Endodermal cell (in vitro differentiated cells): ENCODE data around the gene HBG1. TPM values are rescaled to one million over a fixed set of nuclear protein-coding genes. Genes with fewer than 3 reads are reported as not detected.

ENCODE experiments used
- DNase-seq: peaks from one replicate; pipeline ENCODE4 v3.0.0-alpha.2; 2017
- H3K27ac ChIP-seq: 2 replicates; pipeline ENCODE4 v1.5.1; 2013; ENCODE audit warnings: mild to moderate bottlenecking, low read depth, low read length, moderate library complexity
- H3K27me3 ChIP-seq: 2 replicates; pipeline ENCODE4 v1.6.1; 2013; ENCODE audit warnings: mild to moderate bottlenecking, low read length, moderate library complexity; ENCODE audit not compliant: insufficient read depth, control insufficient read depth, poor library complexity, severe bottlenecking
- H3K36me3 ChIP-seq: 2 replicates; pipeline ENCODE4 v1.7.0; 2013; ENCODE audit warnings: mild to moderate bottlenecking, low read length, moderate library complexity; ENCODE audit not compliant: control insufficient read depth, insufficient read depth
- H3K4me1 ChIP-seq: one replicate; pipeline ENCODE4 v1.7.0; 2013; ENCODE audit warnings: low read length; ENCODE audit not compliant: control insufficient read depth, insufficient read depth
- H3K4me3 ChIP-seq: 2 replicates; pipeline ENCODE4 v1.5.1; 2013; ENCODE audit warnings: mild to moderate bottlenecking, low read length, moderate library complexity
- H3K9ac ChIP-seq: 2 replicates; pipeline ENCODE4 v1.6.1; 2013; ENCODE audit warnings: mild to moderate bottlenecking, low read length, moderate library complexity; ENCODE audit not compliant: poor library complexity, severe bottlenecking; ENCODE audit errors: extremely low read depth
- H3K9me3 ChIP-seq: 2 replicates; pipeline ENCODE4 v1.6.1; 2013; ENCODE audit warnings: mild to moderate bottlenecking, low read length, moderate library complexity; ENCODE audit not compliant: control insufficient read depth
- H3K27ac Mint-ChIP-seq: 2 replicates; pipeline ENCODE4 v1.8.0; 2020; ENCODE audit warnings: mixed read lengths
- H3K27me3 Mint-ChIP-seq: 2 replicates; pipeline ENCODE4 v1.8.0; 2021; ENCODE audit warnings: mild to moderate bottlenecking, mixed read lengths; ENCODE audit not compliant: insufficient read depth
- H3K36me3 Mint-ChIP-seq: 2 replicates; pipeline ENCODE4 v1.8.0; 2020; ENCODE audit warnings: low read depth, mixed read lengths
- H3K4me1 Mint-ChIP-seq: 2 replicates; pipeline ENCODE4 v1.8.0; 2020; ENCODE audit warnings: mixed read lengths
- H3K4me3 Mint-ChIP-seq: 2 replicates; pipeline ENCODE4 v1.8.0; 2020; ENCODE audit warnings: mild to moderate bottlenecking, moderate library complexity, mixed read lengths
- H3K9me3 Mint-ChIP-seq: 2 replicates; pipeline ENCODE4 v1.8.0; 2020; ENCODE audit warnings: mild to moderate bottlenecking, mixed read lengths
- CTCF ChIP-seq: fragments of 200-600 bp; sonication (generic); conservative IDR thresholded peaks from 2 replicates; pipeline ENCODE4 v1.5.0; 2021; ENCODE audit warnings: antibody characterized with exemption, mild to moderate bottlenecking
- WGBS, 2 experiments: methylation state at CpG; one replicate each; pipeline versions ENCODE4 v1.1.5 to v1.1.7; 2013; ENCODE audit warnings: missing lambda C conversion rate in 2 of 2, mixed read lengths in 1 of 2; ENCODE audit not compliant: insufficient coverage in 1 of 2, insufficient read length in 1 of 2; 5-methylcytosine and 5-hydroxymethylcytosine counted together
- total RNA-seq, 2 donors: library from RNA; stranded (reverse); fragmentation: NEBNext Ultra II Directional in 1 of 2; extraction: Animal tissue kit (Norgen Biotek cat#: 25700) in 1 of 2; gene quantifications; 2 replicates in 1 of 2; 3 replicates in 1 of 2; pipeline ENCODE4 v1.2.1, GENCODE V29; 2021

The HBG1 gene
- total RNA-seq, 2 donors from 2014 or later = not detected

DNA sequence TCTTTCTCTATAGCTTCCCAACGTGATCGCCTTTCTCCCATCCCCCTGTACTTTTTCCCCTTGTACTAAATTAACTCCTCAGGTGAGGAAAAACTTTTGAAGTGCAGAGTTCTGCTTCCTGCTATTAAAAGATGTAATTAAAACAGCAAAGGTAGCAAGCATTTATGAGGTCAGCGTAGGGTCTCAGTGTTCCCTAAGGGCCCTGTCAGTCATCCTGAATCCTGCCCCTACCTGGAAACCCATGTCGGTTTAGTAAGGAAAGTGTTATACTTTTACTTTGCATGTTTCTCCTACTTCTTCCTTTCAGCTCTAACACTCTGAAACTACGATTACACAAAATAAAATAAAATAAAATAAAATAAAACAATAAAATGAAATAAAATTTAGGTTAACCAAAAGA, 21.5 kb downstream of the HBG1 start:
- H3K36me3 Mint-ChIP-seq = no peaks in the 10 kb centered on the region
- no peaks in the 10 kb centered on the region for H3K36me3 ChIP-seq
- DNase-seq = no peak
- peaks cover 6% of the 10 kb centered on the region for H3K9me3 Mint-ChIP-seq
- no peak for TF ChIP-seq CTCF
- no peak overlapping the region for H3K4me3 Mint-ChIP-seq
- H3K9ac ChIP-seq = no peak overlapping the region
- 81 to 100% methylated on average over 1 to 3 of the region's 5 CpGs for WGBS, 2 experiments
- H3K4me1 Mint-ChIP-seq = peaks cover 10% of the 10 kb centered on the region
- H3K27me3 Mint-ChIP-seq = no peaks in the 10 kb centered on the region
- H3K27me3 ChIP-seq = no peaks in the 10 kb centered on the region
- no peak overlapping the region for H3K27ac ChIP-seq
- H3K9me3 ChIP-seq = no peaks in the 10 kb centered on the region
- no peak overlapping the region for H3K27ac Mint-ChIP-seq
- no peak overlapping the region for H3K4me3 ChIP-seq
- H3K4me1 ChIP-seq = no peaks in the 10 kb centered on the region

DNA sequence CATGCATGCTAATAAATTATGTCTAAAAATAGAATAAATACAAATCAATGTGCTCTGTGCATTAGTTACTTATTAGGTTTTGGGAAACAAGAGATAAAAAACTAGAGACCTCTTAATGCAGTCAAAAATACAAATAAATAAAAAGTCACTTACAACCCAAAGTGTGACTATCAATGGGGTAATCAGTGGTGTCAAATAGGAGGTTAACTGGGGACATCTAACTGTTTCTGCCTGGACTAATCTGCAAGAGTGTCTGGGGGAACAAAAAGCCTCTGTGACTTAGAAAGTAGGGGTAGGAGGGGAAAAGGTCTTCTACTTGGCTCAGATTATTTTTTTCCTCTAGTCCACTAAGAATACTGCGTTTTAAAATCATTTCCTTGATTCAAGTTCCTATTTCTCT, 22.0 kb downstream of the HBG1 start:
- Mint-ChIP-seq H3K27me3 (no peaks in the 10 kb centered on the region), H3K27ac (no peak overlapping the region), H3K4me3 (no peak overlapping the region), H3K9me3 (peaks cover 6% of the 10 kb centered on the region), H3K36me3 (no peaks in the 10 kb centered on the region), H3K4me1 (peaks cover 10% of the 10 kb centered on the region)
- no peaks in the 10 kb centered on the region for H3K4me1 ChIP-seq
- no peaks in the 10 kb centered on the region for H3K9me3 ChIP-seq
- H3K4me3 ChIP-seq = no peak overlapping the region
- H3K36me3 ChIP-seq = no peaks in the 10 kb centered on the region
- no peaks in the 10 kb centered on the region for H3K27me3 ChIP-seq
- 71 to 95% methylated on average over 1 of the region's 1 CpG for WGBS, 2 experiments
- DNase-seq = no peak
- TF ChIP-seq CTCF = no peak
- no peak overlapping the region for H3K9ac ChIP-seq
- no peak overlapping the region for H3K27ac ChIP-seq

DNA sequence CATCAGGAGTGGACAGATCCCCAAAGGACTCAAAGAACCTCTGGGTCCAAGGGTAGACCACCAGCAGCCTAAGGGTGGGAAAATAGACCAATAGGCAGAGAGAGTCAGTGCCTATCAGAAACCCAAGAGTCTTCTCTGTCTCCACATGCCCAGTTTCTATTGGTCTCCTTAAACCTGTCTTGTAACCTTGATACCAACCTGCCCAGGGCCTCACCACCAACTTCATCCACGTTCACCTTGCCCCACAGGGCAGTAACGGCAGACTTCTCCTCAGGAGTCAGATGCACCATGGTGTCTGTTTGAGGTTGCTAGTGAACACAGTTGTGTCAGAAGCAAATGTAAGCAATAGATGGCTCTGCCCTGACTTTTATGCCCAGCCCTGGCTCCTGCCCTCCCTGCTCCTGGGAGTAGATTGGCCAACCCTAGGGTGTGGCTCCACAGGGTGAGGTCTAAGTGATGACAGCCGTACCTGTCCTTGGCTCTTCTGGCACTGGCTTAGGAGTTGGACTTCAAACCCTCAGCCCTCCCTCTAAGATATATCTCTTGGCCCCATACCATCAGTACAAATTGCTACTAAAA, 22.8 kb downstream of the HBG1 start, which contains the start of gene HBB:
Gene HBB (minus strand): TSS at position 340 of the 579 bp plus-strand sequence. CDS start 50 bp downstream, at position 290.
- Histone ChIP-seq H3K27ac (no peak within 1 kb of the TSS), H3K4me3 (no peak within 1 kb of the TSS), H3K36me3 (no peaks in the 10 kb centered on the region), H3K9me3 (peaks cover 5% of the 10 kb centered on the region), H3K9ac (no peak within 1 kb of the TSS), H3K4me1 (no peaks in the 10 kb centered on the region), H3K27me3 (no peaks in the 10 kb centered on the region)
- no peak for DNase-seq
- no peak for TF ChIP-seq CTCF
- WGBS, 2 experiments = 91 to 100% methylated on average over 1 to 3 of the region's 3 CpGs
- Mint-ChIP-seq H3K27me3 (no peaks in the 10 kb centered on the region), H3K4me3 (no peak within 1 kb of the TSS), H3K27ac (no peak within 1 kb of the TSS), H3K36me3 (no peaks in the 10 kb centered on the region), H3K4me1 (peaks cover 10% of the 10 kb centered on the region), H3K9me3 (peaks cover 13% of the 10 kb centered on the region)
